Retinal pigment epithelial cell (primary cell): ENCODE data around the gene ARHGAP9.

Source experiments
- DNase-seq: peaks from one replicate; pipeline ENCODE4 v3.0.0-alpha.2; 2010; ENCODE audit warnings: low read depth
- H3K4me3 ChIP-seq: 2 replicates; pipeline ENCODE4 v1.5.1; 2011; ENCODE audit warnings: mild to moderate bottlenecking, low read length, control low read depth, moderate library complexity
- CTCF ChIP-seq: conservative IDR thresholded peaks from 2 replicates; pipeline ENCODE4 v1.5.1; 2011; ENCODE audit warnings: low read depth, low read length, control low read depth, inconsistent platforms

Gene ARHGAP9

GRCh38 chr12:57459750-57460467 lies 19.8 kb downstream of the ARHGAP9 start, which contains the start of gene GLI1:
Gene GLI1 (plus strand): TSS chr12:57459785. CDS start chr12:57463692, 3,907 bp downstream.
- peak within 1 kb of the TSS; percentile 81 for H3K4me3 ChIP-seq
- no peak for TF ChIP-seq CTCF
- no peak for DNase-seq

GRCh38 chr12:57459055-57459749 lies 20.5 kb downstream of the ARHGAP9 start:
- peak; percentile 72 for DNase-seq
- H3K4me3 ChIP-seq = peak overlapping the region; percentile 81
- TF ChIP-seq CTCF = peak; percentile 97

GRCh38 chr12:57458665-57459054 lies 21.0 kb downstream of the ARHGAP9 start:
- H3K4me3 ChIP-seq = peak overlapping the region; percentile 81
- no peak for TF ChIP-seq CTCF
- no peak for DNase-seq

GRCh38 chr12:57456737-57457490 lies 22.8 kb downstream of the ARHGAP9 start:
- no peak for TF ChIP-seq CTCF
- no peak overlapping the region for H3K4me3 ChIP-seq
- no peak for DNase-seq

- TF ChIP-seq CTCF = peak; percentile 88
- no peak overlapping the region for H3K4me3 ChIP-seq
- DNase-seq = no peak
These were observed 23.4 kb downstream of the ARHGAP9 start for GRCh38 chr12:57456145-57456700.

DNA sequence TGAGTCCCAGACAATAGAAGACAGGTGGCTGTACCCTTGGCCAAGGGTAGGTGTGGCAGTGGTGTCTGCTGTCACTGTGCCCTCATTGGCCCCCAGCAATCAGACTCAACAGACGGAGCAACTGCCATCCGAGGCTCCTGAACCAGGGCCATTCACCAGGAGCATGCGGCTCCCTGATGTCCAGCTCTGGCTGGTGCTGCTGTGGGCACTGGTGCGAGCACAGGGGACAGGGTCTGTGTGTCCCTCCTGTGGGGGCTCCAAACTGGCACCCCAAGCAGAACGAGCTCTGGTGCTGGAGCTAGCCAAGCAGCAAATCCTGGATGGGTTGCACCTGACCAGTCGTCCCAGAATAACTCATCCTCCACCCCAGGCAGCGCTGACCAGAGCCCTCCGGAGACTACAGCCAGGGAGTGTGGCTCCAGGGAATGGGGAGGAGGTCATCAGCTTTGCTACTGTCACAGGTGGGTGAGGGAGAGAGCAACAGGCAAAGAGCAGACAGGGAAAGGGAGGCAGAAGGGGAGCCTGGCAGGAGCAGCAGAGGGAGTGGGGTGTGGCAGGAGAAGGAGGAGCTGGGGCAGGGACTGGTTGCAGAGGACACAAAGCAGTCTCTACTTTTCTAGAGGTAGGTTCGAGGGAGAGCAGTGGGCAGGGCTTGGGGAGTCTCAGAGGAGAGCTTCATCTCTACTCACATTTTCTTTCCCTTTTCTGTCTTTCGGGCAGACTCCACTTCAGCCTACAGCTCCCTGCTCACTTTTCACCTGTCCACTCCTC lies 24.1 kb downstream of the ARHGAP9 start:
- H3K4me3 ChIP-seq = no peak overlapping the region
- no peak for DNase-seq
- TF ChIP-seq CTCF = no peak
